Measurements from ENCODE around the gene H3-3A. TPM values are rescaled to one million over a fixed set of nuclear protein-coding genes. Genes with fewer than 3 reads are reported as not detected.

H3-3A gene
- total RNA-seq, 1 donor from 2014 or later, result 84.8 TPM

GRCh38 chr1:226026833-226027232 lies 35.7 kb upstream of the H3-3A start:
- FAIRE-seq (no peak), DNase-seq (ENCODE audit: low read depth) (no peak)
- peaks cover 2% of the 10 kb centered on the region for H3K27me3 ChIP-seq (ENCODE audit: control insufficient read depth, insufficient read depth, low read length)
- no peaks in the 10 kb centered on the region for H3K36me3 ChIP-seq (ENCODE audit: control insufficient read depth, insufficient read depth, low read length)
- TF ChIP-seq CTCF (IDR thresholded peaks at IDR 0.05; ENCODE audit: insufficient read depth, low read length, severe bottlenecking), result no peak
- no peak overlapping the region for H3K4me3 ChIP-seq (ENCODE audit: low read depth, low read length)

DNA sequence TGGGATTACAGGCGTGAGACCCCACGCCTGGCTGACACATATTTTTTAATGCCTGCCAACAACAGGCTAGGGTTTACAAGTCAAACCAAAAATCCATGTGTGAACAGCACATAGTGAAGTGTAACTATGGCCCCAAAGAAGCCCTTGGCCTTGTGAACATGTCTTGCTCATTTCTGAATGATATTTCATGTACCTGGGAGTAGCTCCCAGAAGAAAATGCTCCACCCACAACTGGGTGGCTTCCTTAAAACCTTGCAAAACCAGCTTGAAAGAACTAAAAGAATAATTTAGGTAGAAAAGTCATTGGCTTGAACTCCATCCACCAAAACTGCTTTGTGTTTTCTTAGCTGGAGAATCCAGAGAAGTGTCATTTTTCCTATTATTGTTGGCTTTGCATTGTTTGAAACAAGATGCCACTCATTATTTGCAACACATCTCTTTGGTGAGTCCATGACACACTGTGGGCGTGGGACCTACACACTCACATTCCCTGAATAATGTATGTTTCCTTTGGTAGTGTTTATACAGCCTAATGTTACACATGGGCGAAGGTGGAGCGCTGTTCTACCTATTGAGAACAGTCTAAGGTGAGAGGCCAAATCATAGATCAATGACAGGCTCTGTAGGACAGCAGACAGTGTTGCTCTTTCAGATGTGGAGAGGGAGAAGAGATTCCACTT lies 34.8 kb upstream of the H3-3A start:
- TF ChIP-seq CTCF (IDR thresholded peaks at IDR 0.05; ENCODE audit: insufficient read depth, low read length, severe bottlenecking), result no peak
- peak; percentile 52 for DNase-seq (ENCODE audit: low read depth)
- peaks cover 2% of the 10 kb centered on the region for H3K27me3 ChIP-seq (ENCODE audit: control insufficient read depth, insufficient read depth, low read length)

DNA sequence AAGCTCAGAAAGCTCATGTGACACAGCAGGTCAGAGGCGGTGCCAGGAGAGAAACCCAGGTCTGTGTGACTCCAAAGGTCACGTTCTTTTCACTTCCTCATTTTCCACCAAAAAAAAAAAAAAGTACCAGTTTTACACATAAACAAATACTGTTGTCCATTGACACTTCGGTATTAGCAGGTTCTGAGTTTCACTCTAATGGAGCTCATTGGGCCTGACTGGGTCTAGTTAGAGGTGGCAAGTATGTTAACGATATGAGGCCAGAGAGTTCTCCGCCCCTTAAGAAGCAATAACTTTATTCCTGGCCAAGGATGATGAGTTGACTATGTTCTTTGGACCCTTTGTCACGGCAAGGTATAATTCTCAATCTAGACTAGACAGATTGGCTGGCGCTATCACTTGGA lies 33.4 kb upstream of the H3-3A start:
- DNase-seq (ENCODE audit: low read depth) (no peak), FAIRE-seq (no peak)
- Histone ChIP-seq H3K36me3 (ENCODE audit: control insufficient read depth, insufficient read depth, low read length) (no peaks in the 10 kb centered on the region), H3K4me3 (ENCODE audit: low read depth, low read length) (no peak overlapping the region), H3K27me3 (ENCODE audit: control insufficient read depth, insufficient read depth, low read length) (peaks cover 2% of the 10 kb centered on the region)
- no peak for TF ChIP-seq CTCF (IDR thresholded peaks at IDR 0.05; ENCODE audit: insufficient read depth, low read length, severe bottlenecking)

More for the DNA sequence above, 34.8 kb upstream of the H3-3A start:
- no peaks in the 10 kb centered on the region for H3K36me3 ChIP-seq (ENCODE audit: control insufficient read depth, insufficient read depth, low read length)
- no peak overlapping the region for H3K4me3 ChIP-seq (ENCODE audit: low read depth, low read length)
- FAIRE-seq, result peak; percentile 55

DNA sequence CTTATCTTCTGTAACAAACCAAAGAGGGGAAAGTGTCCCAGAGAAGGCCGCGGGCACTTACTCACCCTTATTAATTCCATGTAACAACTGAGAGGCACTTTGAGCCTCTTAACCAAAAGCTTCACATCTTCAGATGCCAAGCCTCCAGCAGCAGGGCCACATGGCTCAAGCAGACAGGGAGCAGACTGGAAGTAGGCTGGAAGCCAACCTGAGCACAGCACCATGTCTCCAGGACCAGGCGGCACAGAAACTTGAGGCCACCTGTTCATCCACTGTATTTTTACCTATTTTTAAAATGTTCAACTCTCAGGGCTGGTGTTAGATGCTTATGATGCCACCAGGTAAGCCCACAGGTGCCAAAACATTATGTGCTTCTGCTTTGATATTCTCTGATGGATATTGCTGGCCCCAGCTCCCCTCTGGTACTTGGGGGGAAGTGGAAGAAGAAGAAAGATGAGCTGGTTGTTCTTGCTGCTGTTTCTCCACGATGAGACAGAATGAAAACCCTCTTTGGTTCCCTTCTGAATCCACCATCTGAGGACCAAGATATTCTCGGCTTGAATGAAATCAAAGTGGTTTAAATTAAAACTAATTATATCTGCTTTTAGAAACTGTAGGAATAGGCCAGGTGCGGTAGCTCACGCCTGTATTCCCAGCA lies 32.8 kb upstream of the H3-3A start:
- FAIRE-seq, result no peak

DNA sequence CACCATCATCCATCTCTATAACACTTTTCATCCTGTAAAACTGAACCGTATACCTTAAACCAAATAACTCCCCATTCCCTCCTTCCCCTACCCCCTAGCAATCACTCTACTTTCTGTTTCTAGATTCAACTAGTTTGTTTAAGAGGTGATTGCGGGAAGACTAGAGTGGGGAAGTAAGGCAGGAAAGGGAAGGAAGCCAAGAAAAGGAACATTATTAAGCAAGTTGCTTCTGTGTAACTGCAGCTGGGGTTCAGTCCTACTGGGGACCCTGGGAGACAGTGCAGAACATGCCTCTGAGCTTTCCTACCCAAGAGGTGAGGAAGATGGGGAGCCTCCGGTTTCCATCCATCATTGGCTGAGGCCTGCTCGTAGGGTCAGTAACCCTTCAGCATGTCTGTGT lies 28.9 kb upstream of the H3-3A start:
- TF ChIP-seq CTCF (IDR thresholded peaks at IDR 0.05; ENCODE audit: insufficient read depth, low read length, severe bottlenecking), result no peak
- H3K4me3 ChIP-seq (ENCODE audit: low read depth, low read length), result no peak overlapping the region
- H3K27me3 ChIP-seq (ENCODE audit: control insufficient read depth, insufficient read depth, low read length), result peaks cover 2% of the 10 kb centered on the region
- H3K36me3 ChIP-seq (ENCODE audit: control insufficient read depth, insufficient read depth, low read length), result no peaks in the 10 kb centered on the region
- DNase-seq (ENCODE audit: low read depth) (no peak), FAIRE-seq (no peak)

More for the DNA sequence above, 32.8 kb upstream of the H3-3A start:
- no peak for TF ChIP-seq CTCF (IDR thresholded peaks at IDR 0.05; ENCODE audit: insufficient read depth, low read length, severe bottlenecking)
- H3K27me3 ChIP-seq (ENCODE audit: control insufficient read depth, insufficient read depth, low read length), result peaks cover 2% of the 10 kb centered on the region
- no peaks in the 10 kb centered on the region for H3K36me3 ChIP-seq (ENCODE audit: control insufficient read depth, insufficient read depth, low read length)
- DNase-seq (ENCODE audit: low read depth), result no peak
- H3K4me3 ChIP-seq (ENCODE audit: low read depth, low read length), result no peak overlapping the region
